HG03469 (cell line): ENCODE data around the gene STARD5.

Source experiments
- ATAC-seq: cut with Tn5 transposase; IDR thresholded peaks from one replicate; pipeline ENCODE4 v1.9.1; 2021; ENCODE audit warnings: mild to moderate bottlenecking, moderate library complexity, moderate number of reproducible peaks; ENCODE audit not compliant: unreplicated experiment

The STARD5 gene

DNA sequence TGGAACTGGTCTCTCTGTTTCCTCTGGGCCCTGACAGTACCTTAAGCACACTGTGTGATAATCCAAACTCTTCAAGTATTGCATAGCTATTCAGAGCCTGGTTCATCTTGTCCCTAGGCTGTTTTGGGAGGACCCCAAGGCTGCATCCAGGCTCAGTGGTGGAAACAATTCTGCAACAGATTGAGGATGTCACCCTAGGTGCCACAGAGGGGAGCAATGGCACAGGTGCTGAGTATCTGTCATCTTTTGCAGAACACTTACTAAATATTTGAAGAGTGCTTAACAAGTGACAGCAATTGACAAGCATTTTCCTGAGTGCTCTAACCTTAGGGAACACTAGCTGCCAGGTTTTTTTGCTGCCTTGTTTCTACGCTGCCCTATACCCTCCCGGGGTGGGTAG is 27.8 kb downstream of the STARD5 start:
- no peak for ATAC-seq

DNA sequence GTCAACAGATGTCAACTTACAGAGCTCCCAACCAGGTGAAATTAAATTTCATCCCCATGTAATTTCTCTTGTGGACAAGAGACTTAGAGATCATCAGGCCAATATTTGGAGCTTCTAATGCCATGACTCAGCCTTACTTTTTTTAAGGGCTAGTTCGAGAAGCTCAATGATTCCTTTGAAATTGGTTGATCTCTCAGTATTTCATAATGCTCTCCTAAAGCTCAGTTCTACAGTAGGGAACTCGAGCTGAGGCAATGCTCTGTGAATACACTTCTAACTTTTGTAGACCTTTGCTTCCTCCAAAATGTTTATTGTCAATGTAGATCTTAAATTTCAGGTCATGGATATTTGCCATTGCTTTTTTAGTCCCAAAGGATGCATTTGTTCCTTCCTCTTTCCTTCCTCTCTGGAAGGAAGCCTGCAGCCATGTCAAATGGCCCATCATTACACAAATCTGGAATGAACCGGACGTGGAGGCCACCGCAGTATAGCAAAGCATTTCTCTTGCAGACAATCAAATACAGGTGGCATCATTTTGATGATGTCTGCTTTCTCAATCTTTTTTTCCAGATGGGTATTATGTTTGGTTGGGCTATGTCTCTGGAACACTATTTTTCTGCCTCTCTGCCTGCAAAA is 28.3 kb downstream of the STARD5 start:
- no peak for ATAC-seq

GRCh38 chr15:81294516-81294880 is 29.4 kb downstream of the STARD5 start:
- ATAC-seq = no peak

DNA sequence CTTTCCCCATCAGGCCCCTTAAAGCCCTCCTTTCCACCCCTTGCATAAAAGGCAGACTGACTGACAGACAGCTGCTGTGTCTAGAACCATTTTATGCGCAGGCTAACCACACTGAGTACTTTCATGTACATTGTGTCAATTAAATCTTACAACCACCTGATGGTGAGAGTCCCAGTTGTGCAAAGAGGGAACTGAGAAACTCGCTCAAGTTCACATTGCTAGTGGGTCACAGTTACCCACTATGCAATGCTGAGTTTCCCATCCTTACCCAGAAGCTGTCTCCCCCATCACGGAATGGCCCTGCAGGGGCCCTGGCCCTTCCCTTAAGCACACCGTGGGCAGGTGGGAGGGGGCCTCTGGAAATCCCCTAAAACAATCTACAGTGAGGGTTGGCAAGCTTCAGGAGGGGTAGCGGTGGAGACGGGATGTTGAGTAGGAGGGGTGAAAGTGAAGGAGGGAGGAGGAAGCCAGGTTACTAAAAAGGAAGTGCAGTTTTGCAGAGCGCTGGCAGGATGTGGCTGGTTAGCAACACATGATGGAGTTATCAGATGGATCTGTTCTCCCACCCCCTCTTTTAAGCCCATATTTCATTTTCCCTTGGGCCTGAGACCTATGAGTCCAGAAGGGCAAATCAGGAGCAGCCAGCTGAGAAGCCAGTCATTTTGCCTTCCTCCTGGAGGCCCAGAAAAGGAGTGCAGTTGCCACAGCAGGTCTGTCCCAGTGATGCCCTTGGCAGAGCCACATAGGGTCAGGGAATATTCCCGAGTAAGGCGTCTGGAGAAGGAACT is 30.0 kb downstream of the STARD5 start:
- peak; percentile 60 for ATAC-seq

- peak; percentile 31 for ATAC-seq
Measured at GRCh38 chr15:81292523-81293001, 31.4 kb downstream of the STARD5 start.

DNA sequence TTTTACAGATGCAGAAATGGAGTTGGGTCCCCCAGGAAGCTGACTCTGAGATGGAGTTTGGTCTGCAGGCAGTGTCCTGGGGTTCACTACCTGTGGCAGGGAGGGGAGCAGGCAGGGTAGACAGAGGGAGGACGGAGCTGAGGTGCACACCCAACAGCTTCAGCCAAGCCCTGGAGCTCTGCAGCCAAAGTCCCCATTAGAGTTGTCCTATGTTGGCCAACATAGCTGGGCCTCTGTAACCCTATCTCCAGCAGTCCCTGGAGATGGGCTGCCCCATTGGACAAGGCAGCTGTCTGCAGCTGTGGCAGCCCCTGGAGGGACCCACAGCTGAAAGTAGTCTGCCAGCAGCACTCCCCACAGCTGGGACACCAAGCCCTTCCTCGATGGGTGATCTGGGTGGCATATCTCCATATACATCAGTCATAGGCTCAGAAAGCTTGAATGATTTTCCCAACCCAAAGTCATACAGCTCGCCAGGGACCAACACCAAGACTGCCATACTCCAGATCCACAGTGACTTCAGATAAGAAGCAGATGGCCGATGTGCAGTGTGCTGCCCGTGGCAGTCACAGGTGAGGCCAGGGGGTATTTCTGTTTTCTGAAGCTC is 31.9 kb downstream of the STARD5 start:
- no peak for ATAC-seq

DNA sequence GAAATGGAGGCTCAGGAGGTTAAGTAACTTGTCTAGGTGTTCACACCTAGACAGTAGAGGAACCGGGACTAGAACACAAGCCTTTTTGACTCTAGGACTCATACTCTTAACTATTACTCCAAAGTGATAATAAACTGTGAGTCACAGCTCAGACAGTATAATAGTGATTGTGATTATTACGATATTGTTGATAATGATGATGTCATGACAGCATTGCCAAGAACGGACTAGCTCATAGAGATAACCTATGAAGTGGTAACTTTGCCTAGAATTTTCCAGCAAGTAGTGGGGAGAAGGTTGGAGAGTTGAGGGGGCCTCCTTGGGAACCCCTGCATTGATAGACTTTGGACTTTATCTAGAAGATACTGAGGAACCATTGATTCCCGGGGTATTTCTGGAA is 34.0 kb downstream of the STARD5 start:
- ATAC-seq = no peak

DNA sequence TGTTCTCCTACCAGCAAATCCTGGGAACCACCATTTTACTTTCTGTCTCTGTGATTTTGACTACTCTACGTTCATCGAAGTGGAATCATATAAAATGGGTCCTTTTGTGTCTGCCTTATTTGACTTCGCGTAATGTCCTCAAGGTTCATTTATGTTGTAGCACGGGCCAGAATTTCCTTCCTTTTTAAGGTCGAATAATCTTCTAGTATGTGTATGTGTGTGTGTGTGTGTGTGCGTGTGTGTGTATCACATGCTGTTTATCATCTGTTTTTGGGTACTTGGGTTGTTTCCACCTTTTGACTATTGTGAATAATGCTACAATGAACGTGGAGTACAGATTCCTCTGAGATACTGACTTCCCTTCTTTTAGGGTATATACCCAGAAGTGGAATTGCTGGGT is 35.3 kb downstream of the STARD5 start:
- no peak for ATAC-seq

- ATAC-seq = no peak
Measured at GRCh38 chr15:81288040-81288439, 35.9 kb downstream of the STARD5 start.

DNA sequence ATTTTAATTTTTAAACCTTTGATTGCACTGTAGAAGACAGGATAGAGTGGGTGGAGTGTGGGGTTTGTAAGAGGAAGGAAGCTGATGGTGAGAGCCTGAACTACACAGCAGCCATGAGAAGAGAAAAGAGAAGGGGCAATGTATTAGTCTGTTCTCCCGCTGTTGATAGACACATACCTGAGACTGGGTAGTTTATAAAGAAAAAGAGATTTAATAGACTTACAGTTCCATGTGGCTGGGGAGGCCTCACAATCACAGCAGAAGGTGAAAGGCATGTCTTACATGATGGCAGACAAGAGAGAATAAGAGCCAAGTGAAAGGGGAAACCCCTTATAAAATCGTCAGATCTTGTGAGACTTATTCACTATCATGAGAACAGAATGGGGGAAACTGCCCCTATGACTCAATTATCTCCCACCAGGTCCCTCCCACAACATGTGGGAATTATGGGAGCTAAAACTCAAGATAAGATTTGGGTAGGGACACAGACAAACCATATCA is 37.3 kb downstream of the STARD5 start:
- ATAC-seq = no peak

- no peak for ATAC-seq
Measured at GRCh38 chr15:81285461-81285860, 38.5 kb downstream of the STARD5 start.

DNA sequence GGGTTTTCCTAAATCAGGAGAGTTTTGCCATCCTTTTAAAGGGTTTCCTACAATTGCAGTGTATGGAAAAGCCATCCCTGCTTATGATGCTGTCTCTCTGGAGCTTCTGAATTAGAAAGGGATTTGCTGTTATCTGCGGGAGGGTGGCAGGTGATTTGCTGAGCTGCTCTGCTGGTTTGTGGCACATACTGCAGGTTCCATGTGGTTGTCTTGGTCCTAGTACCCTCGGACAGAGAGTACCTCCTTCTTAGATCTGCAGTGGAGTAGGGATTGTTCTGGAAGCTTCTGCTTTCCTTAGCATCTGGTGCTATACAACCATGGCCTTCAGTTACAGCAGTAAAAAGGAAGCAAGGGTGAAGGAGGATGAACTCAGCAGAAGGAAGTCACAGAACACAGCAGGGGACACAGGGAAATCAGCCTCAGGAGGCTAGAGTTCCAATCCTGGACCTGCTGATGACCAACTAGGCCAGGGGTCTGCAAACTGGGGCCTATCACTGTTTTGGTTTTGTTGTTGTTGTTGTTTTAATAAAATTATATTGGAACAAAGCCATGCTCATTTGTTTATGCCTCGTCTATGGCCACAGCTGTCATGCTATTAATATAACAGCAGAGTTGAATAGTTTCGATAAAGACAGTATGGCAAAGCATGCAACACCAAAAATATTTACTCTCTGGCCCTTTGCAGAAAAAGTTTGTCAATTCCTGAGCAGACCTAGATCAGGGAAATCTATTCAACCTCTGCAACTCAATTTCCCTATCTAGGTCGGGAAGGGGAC is 39.5 kb downstream of the STARD5 start:
- no peak for ATAC-seq

DNA sequence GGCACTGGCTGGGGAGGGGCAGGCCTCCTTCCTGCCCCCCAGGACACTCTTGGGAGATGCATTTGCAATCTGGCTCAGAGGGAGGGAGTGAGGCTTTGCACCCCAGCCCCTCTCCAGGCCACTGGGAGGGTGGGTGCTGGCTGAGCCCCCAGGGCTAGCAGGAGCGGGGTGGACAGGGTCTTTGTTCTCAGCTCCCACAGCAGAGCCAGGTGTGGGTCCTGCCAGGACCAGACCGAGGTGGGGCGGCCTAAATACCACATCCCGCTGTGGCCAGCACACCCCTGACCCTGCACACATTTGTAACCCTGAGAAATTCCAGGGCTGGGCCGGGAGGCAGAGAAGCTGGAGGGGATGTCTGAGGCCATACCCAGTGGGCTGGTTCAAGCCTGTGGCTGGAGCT is 41.0 kb downstream of the STARD5 start:
- no peak for ATAC-seq

DNA sequence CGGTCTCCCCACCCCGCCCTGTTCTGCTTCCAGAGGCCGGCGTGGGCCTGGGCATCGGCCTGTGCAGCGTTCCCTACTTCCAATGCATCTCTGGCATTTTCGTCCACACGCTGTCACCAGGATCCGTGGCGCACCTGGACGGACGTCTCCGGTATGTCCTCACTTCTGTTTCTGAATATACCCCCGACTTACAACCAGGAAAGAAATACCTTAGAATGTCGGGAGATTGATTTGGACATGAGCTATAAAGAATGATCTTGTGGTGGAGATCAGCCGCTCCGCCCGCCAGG is 41.4 kb downstream of the STARD5 start:
- ATAC-seq = no peak

DNA sequence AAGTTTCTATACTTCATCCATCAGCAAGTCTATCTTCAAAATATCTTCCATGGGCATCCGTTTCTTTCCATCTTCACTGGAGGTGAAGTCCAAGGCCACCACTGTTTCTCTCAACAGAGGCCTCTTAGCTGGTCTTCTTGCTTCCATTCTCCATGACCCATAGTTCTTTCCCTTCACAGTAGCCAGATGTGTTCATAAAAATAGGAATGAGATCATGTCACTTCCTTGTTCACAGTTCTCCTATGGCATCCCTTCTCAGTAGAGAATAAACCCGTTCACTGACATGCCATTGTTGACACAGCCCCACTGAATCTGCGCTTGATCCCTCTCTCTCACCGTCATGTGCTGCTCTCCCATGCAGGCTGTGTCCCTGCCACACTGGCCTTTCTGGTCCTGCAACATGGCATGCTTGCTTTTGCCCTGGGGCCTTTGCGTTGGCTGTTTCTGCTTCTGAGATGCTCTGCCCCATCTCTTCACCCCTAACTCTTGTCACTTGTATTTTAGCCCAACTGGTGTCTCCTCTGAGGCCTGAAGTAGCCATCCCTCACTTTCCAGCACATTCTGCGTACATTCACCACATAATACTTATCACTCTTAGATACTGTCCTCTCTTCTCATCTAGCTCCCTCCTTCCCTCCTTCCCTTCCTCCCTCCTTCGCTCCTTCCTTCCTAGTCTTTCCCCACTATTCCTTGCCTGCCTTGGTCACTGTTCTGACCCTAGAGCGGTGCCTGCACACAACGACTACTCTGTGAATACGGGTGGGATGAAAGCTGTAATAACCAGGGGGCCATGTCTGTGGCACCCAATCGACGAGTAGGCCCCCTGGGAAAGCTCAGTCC is 42.0 kb downstream of the STARD5 start:
- no peak for ATAC-seq

- no peak for ATAC-seq
Measured at GRCh38 chr15:81281456-81281735, 42.5 kb downstream of the STARD5 start.

GRCh38 chr15:81280696-81281455 is 43.1 kb downstream of the STARD5 start:
- ATAC-seq = no peak

- ATAC-seq = no peak
Measured at GRCh38 chr15:81279621-81280485, 44.1 kb downstream of the STARD5 start.
